ENCODE measurements around the gene ALOX5. TPM values are rescaled to one million over a fixed set of nuclear protein-coding genes. Genes with fewer than 3 reads are reported as not detected.

Gene ALOX5
- total RNA-seq, 1 donor from 2014 or later, result 7.3 TPM

DNA sequence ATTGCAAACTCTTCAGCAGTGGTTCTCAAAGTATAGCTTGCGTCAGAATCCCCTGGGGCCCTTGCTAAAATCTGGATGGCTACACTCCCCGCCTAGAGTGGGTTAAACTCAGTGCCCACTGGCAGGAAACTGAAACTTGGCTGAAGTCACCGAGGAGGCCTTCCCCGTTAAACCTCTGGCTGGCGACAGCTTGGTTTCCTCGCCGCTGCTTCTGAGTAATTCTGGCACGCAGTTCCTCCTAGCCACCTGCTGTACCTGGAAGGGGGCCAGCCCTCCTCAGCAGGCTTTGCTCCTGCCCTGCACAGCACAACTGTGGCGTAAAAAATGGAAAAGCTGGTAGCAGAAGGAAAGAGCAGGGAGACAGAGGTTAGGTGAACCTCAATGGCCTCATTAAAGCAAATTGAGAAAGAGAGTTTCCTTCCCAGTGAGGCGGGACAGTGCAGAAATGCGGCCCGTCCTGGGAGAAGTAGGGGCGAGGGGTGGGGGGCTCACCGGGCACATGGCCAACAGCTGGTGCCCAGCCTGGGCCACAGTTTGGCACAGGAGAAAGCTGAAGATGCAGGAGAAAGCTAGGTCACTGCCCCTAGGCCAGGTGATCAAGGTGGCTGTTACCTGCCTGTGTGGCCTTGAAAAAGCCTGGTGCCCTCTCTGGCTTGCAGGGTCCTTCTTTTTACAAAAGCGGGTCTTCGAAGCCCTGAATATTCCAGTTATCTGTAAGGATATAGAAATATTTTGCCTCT is 46.6 kb downstream of the ALOX5 start:
- intact Hi-C loops (cut with DNase I), result no loop called here
- DNase-seq (ENCODE audit: missing footprints) (peak; percentile 89), ATAC-seq (peak; percentile 56)

DNA sequence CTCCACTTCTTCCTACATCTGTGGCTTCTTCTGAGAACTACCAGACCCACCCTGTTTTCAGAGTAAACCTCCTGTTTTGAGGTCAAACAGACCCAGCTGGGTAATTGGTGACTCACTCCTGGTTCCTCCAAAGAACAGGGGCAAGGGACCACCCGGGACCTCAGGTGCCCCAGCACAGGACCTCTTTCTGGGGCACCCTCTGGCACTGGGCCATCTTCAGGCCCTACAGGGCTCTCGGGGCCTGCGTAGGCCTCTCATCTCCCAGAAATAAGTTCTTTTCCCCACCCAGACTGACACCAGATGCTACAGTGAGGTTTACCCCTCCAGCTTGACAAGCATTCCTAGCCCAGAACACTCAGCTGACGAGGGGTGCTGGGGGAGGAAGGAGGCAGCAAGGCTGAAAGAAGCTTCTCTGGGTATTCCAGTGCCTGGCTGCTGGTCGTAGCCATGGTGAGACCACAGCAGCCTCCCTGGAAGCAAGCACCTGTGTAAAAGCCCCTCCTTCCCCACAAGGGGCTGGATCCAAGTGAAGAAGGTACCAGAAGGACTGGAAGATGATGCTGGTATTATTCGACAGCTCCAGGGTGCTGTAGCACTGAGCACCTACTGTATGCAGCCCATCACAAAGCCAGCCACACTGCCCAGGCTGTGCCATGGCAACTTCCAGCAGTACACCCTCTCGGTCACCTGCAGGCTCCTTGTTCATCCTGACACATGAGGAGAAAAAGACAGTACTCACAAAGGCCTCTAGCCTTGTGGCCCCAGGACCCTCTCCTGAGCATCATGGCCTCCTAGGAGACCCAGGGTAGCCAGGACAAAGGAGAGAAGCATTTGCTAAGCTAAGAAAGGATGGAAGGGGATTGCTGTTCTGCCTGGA is 47.4 kb downstream of the ALOX5 start:
- DNase-seq (ENCODE audit: missing footprints) (no peak), ATAC-seq (no peak)
- intact Hi-C loops (cut with DNase I), result no loop called here

DNA sequence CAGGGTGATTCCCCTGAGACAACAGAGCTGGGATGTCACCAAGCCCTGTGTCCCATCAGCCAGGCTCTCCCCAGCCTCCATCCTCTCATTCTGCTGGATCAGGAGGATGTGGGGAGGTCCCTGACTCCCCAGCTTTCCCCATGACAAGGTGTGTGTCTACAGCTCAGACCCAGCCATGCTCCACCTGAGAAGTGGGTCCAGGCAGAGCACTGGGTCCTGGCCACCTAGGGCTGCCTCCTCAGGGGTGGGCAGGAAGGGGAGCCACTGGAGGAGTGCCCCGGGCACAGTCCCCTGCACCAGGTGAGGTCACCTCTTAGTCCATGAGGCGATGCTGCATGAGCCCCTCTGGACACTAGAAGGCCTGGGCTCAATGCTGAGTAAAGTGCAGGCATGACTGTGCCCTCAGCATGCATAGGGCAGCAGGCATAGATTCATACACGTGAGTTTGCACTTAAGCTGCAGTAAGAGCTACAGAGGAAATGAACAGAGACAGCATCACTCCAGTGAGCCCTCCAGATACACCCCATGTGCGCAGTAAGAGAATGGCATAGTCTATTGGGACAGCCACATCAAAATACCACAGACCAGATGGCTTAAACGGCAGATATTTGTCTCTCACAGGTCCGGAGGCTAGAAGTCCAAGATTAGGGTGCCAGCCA is 48.3 kb downstream of the ALOX5 start:
- no peak for DNase-seq (ENCODE audit: missing footprints)
- intact Hi-C loops (cut with DNase I), result no loop called here
- ATAC-seq, result no peak

DNA sequence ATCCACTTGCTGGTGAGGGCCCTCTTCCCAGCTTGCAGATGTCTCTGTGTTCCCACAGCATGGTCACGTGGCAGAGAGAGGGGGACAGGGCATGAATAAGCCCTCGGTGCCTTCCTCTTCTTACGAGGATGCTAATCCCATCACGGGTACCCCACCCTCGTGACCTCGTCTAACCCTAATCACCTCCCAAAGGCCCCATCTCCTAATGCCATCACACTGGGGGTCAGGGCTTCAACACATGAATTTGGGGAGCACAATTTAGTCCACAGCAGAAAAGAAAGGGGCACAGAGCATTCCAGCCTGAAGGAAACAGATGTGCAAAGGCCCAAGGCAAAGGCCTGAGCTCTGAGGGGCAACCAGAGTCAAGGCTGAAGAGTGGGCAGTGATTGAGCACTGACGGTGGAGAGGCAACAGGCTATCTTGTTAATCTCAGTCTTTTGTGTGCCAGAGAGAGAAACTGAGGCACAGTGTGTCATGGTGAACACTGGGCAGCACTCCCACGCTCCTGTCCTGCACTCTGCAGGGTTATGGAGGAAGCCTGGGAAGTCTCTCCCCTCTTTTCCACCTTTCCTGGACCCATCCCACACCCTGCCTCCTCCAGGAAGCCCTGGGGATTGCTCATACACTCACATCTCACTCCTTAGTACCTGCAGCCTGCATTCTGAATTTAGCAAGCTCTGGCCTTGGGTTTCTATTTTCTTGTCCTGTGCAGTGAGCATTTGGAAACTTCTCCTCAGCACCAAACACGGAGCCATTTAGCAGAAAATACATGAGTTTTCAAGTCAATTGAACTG is 49.0 kb downstream of the ALOX5 start:
- no peak for DNase-seq (ENCODE audit: missing footprints)
- intact Hi-C loops (cut with DNase I), result no loop called here
- no peak for ATAC-seq

DNA sequence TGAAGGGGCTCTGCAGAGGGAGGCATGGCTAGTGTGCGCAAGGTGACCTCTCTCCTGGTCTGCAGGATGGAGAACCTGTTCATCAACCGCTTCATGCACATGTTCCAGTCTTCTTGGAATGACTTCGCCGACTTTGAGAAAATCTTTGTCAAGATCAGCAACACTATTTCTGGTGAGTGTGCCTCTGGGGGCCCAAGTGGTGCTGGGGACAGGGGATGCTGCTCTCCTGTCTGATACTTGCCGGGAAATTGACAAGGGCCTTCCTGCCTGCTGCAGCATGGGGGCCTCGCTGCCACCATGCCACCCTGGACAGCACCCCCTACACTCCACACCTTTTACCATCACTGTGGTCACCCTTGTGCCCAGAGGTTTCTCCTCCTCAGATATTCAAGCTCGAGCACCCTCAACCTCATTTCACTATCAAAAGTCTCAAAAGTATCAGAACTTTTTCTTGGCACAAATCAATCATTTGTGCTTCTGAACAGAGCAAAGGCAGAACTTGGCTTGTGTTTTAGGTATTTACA is 50.0 kb downstream of the ALOX5 start:
- no peak for DNase-seq (ENCODE audit: missing footprints)
- no peak for ATAC-seq
- intact Hi-C loops (cut with DNase I), result no loop called here

DNA sequence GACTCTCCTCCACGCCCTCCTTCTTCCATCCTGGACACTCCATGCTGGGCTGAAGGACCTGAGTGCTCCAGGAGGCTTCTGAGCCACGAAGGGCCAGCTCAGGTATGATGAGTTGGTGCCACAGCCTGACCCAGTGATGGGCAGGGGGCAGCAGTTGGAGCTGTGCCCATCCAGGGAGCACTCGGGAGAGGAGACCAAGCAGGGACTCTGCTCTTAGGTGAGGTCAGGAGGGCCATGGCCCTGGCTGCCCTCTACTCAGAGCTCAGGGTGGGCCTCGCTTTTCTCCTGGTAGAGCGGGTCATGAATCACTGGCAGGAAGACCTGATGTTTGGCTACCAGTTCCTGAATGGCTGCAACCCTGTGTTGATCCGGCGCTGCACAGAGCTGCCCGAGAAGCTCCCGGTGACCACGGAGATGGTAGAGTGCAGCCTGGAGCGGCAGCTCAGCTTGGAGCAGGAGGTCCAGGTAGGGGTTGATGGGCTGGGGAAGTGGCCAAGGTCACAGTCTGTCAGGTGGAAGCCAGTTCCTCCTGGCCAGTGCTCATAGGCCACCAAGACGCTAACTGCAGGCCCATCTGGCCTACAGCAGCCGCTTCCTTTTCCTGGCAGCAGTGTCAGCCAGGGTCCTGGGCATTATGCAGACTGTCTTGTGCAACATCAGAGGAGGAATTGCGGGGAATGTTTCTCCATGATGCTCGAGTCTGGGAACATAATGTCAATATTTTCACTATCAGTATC is 50.8 kb downstream of the ALOX5 start:
- ATAC-seq (no peak), DNase-seq (ENCODE audit: missing footprints) (no peak)
- intact Hi-C loops (cut with DNase I), result no loop called here

DNA sequence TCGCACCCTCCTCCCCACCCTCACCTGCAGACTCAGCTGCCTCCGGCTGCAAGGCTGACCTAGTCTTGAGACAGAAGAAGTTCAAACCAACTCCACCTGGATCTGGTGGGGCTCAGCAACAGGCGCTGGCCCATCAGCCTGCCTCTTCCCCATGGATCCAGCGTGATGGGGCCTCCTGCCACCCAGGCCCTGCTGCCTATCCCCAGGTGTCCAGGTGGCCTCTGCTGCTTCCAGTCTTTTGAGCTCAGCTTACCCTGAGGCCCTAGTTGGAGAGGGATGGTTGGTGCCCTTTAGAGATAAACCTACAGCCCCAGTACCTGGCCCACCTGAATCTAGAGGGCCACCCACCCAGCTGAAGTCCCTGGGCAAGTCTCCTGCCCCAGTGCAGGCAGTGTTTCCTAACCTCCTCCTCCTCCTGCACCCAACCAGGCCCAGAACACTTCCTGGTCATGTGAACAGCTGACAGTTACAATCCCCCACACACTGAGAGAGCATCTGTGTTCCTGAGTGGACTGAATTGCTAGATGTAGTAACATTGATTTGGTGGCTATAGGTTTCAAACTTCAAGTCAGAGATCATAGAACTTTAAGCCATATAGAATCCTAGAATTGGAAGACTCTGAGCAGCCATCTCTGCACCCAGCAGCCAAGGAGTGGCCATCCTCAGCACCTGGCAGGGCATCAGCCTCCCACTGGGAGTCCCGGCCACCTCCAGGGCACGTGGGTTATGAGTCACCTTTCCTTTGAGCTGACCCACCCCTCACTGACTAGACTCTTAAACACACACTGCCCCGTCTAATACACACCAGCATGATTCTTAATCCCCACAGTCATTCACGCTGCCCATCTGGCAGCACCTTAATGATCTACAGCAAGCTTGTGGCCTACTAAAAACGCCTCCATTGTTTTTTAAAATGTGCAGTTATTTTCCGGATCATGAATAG is 51.9 kb downstream of the ALOX5 start:
- ATAC-seq (no peak), DNase-seq (ENCODE audit: missing footprints) (no peak)
- intact Hi-C loops (cut with DNase I), result no loop called here

DNA sequence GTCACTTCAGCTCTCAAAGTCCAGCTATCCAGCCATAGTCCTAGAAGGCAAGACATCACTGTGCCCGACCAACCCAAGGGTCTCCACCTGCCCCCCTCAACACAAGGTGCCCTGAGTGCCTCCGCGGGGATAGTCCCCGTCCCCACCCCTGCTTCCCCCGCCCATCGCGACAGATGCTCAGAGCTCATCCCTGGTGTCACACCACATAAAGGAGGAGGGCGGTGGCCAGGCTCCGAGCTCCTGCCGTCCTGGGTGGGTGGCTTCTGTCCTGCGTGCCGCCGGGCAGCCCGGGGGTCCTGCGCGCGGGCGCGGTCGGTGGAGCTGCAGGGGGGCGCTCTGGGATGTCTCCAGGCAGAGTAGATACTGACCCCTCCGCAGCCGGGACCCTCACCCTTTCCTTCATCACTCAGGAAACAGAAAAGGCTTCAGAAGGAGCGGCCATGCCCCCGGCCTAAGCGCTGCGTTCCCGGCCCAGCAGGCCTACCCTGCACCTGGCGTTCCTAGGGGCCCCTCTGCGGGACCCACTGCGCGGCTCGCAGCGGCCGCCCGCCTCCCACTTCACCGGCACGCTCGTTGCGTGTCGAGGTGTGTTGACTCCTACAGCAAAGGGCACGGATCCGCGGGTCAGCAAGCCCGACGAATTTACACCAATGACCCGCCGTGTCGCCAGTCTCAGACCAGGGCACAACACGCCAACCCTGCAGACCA is 53.4 kb downstream of the ALOX5 start:
- intact Hi-C loops (cut with DNase I), result no loop called here
- DNase-seq (ENCODE audit: missing footprints), result no peak
- ATAC-seq, result peak; percentile 6

GRCh38 chr10:45427970-45428366 is 54.0 kb downstream of the ALOX5 start:
- DNase-seq (ENCODE audit: missing footprints), result no peak
- peak; percentile 7 for ATAC-seq
- intact Hi-C loops (cut with DNase I), result no loop called here

DNA sequence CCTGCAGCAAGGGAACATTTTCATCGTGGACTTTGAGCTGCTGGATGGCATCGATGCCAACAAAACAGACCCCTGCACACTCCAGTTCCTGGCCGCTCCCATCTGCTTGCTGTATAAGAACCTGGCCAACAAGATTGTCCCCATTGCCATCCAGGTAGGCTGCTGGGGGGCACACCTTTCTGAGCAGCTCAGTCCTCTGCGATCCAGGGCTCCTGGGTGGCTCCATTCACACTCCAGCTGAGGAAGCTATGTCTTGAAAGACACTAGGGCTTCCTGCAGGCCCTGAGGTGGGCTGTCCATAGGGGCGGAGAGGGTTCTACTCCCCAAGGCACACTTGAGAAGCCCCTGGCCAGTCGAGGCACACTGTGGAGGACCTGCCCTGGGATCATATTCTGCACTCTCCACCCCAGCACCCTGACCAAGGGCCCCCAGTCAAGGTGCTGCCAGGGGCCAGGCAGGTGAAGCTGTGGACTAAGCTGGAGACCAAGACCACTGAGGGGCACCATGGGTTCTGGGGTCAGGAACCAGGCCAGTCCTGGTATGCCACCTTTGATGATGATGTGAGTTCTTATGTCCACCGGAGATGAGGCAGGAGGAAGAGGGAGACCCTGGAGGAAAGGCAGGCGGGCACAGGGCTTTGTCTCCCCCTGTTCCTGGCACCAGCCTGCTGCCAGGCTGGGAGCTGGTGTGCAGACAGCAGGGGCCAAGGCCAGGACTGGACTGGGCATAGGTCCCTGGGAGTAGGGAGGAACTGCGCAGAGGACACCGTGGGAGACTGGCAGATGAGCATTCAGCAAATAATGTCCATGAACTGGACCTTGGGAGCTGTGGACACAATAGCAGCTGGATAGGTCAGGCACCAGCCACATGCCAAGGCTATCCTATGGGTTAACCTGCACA is 54.8 kb downstream of the ALOX5 start:
- intact Hi-C loops (cut with DNase I), result no loop called here
- DNase-seq (ENCODE audit: missing footprints), result no peak
- no peak for ATAC-seq

GRCh38 chr10:45429790-45430189 is 55.8 kb downstream of the ALOX5 start:
- ATAC-seq, result no peak
- DNase-seq (ENCODE audit: missing footprints), result no peak
- intact Hi-C loops (cut with DNase I), result no loop called here

GRCh38 chr10:45432113-45432512 is 58.1 kb downstream of the ALOX5 start:
- ATAC-seq (no peak), DNase-seq (ENCODE audit: missing footprints) (no peak)
- intact Hi-C loops (cut with DNase I), result no loop called here

GRCh38 chr10:45432700-45433472 is 58.9 kb downstream of the ALOX5 start:
- intact Hi-C loops (cut with DNase I), result no loop called here
- DNase-seq (ENCODE audit: missing footprints) (no peak), ATAC-seq (no peak)

GRCh38 chr10:45433716-45434469 is 59.9 kb downstream of the ALOX5 start:
- no peak for DNase-seq (ENCODE audit: missing footprints)
- no peak for ATAC-seq
- intact Hi-C loops (cut with DNase I), result no loop called here

All from Right ventricle myocardium inferior (tissue), 1 donor.